Activated T-helper 1 cell treated with anti-CD3 and anti-CD28 coated beads, Interleukin-12 subunit alpha, Interleukin-12 subunit beta, Interleukin-2, Interleukin-4 antibody, amounts not matched to agents 30 ng/mL and 10 ng/mL and 1 ng/mL, durations not matched to agents 14 hours and 24 hours and 36 hours (primary cell): ENCODE measurements around the gene PEMT. TPM values are rescaled to one million over a fixed set of nuclear protein-coding genes. Genes with fewer than 3 reads are reported as not detected.

ENCODE experiments used
- DNase-seq: peaks from one replicate; pipeline ENCODE4 v3.0.0; 2021; ENCODE audit warnings: low spot score
- H3K27ac Mint-ChIP-seq: one replicate; pipeline ENCODE4 v1.8.0; 2021; ENCODE audit warnings: mild to moderate bottlenecking, mixed read lengths
- H3K27me3 Mint-ChIP-seq: one replicate; pipeline ENCODE4 v1.8.0; 2022; ENCODE audit warnings: mild to moderate bottlenecking, moderate library complexity, mixed read lengths; ENCODE audit not compliant: insufficient read depth
- H3K36me3 Mint-ChIP-seq: one replicate; pipeline ENCODE4 v1.8.0; 2021; ENCODE audit warnings: low read depth, mixed read lengths
- H3K4me1 Mint-ChIP-seq: one replicate; pipeline ENCODE4 v1.8.0; 2021; ENCODE audit warnings: low read depth, mixed read lengths
- H3K4me3 Mint-ChIP-seq: one replicate; pipeline ENCODE4 v1.8.0; 2021; ENCODE audit warnings: mild to moderate bottlenecking, moderate library complexity, mixed read lengths
- H3K9me3 Mint-ChIP-seq: one replicate; pipeline ENCODE4 v1.8.0; 2021; ENCODE audit warnings: mixed read lengths
- intact Hi-C: fragments of 100-400 bp; cut with micrococcal nuclease; formaldehyde crosslinking; loops from one replicate; pipeline ENCODE4 v1.15.1; 2024
- total RNA-seq: library from RNA; stranded (reverse); gene quantifications from 2 replicates; pipeline ENCODE4 v1.2.3, GENCODE V29; 2022

PEMT gene
- total RNA-seq, 1 donor from 2014 or later: 45.1 TPM

- no peak overlapping the region for H3K27ac Mint-ChIP-seq
- H3K9me3 Mint-ChIP-seq: no peaks in the 10 kb centered on the region
- H3K4me1 Mint-ChIP-seq: no peaks in the 10 kb centered on the region
- DNase-seq: no peak
- intact Hi-C loops: no loop called here
- no peaks in the 10 kb centered on the region for H3K36me3 Mint-ChIP-seq
- H3K4me3 Mint-ChIP-seq: no peak overlapping the region
- H3K27me3 Mint-ChIP-seq: no peaks in the 10 kb centered on the region
Measured at GRCh38 chr17:17526369-17526768, 65.1 kb downstream of the PEMT start.

GRCh38 chr17:17525956-17526355 is 65.6 kb downstream of the PEMT start:
- DNase-seq: no peak
- Mint-ChIP-seq H3K27me3 (no peaks in the 10 kb centered on the region), H3K36me3 (no peaks in the 10 kb centered on the region), H3K4me3 (no peak overlapping the region), H3K4me1 (no peaks in the 10 kb centered on the region), H3K27ac (no peak overlapping the region), H3K9me3 (no peaks in the 10 kb centered on the region)
- intact Hi-C loops: no loop called here

- Mint-ChIP-seq H3K4me1 (no peaks in the 10 kb centered on the region), H3K27ac (no peak overlapping the region), H3K36me3 (no peaks in the 10 kb centered on the region), H3K9me3 (no peaks in the 10 kb centered on the region), H3K4me3 (no peak overlapping the region), H3K27me3 (no peaks in the 10 kb centered on the region)
- no peak for DNase-seq
- intact Hi-C loops: no loop called here
Measured at GRCh38 chr17:17525311-17525710, 66.2 kb downstream of the PEMT start.

GRCh38 chr17:17523731-17524490 is 67.6 kb downstream of the PEMT start:
- intact Hi-C loops: no loop called here
- Mint-ChIP-seq H3K4me3 (no peak overlapping the region), H3K4me1 (no peaks in the 10 kb centered on the region), H3K27ac (no peak overlapping the region), H3K27me3 (no peaks in the 10 kb centered on the region), H3K36me3 (no peaks in the 10 kb centered on the region), H3K9me3 (no peaks in the 10 kb centered on the region)
- DNase-seq: no peak

- H3K4me3 Mint-ChIP-seq: no peak overlapping the region
- no peaks in the 10 kb centered on the region for H3K36me3 Mint-ChIP-seq
- no peaks in the 10 kb centered on the region for H3K4me1 Mint-ChIP-seq
- no peak for DNase-seq
- no peak overlapping the region for H3K27ac Mint-ChIP-seq
- intact Hi-C loops: no loop called here
- H3K9me3 Mint-ChIP-seq: no peaks in the 10 kb centered on the region
- no peaks in the 10 kb centered on the region for H3K27me3 Mint-ChIP-seq
Measured at GRCh38 chr17:17523001-17523730, 68.3 kb downstream of the PEMT start.

- DNase-seq: no peak
- no peaks in the 10 kb centered on the region for H3K27me3 Mint-ChIP-seq
- no peaks in the 10 kb centered on the region for H3K4me1 Mint-ChIP-seq
- H3K4me3 Mint-ChIP-seq: no peak overlapping the region
- H3K27ac Mint-ChIP-seq: no peak overlapping the region
- no peaks in the 10 kb centered on the region for H3K9me3 Mint-ChIP-seq
- intact Hi-C loops: no loop called here
- no peaks in the 10 kb centered on the region for H3K36me3 Mint-ChIP-seq
Measured at GRCh38 chr17:17520599-17521232, 70.8 kb downstream of the PEMT start.

GRCh38 chr17:17519886-17520285 is 71.6 kb downstream of the PEMT start:
- H3K27ac Mint-ChIP-seq: no peak overlapping the region

GRCh38 chr17:17518951-17519350 is 72.6 kb downstream of the PEMT start:
- H3K27me3 Mint-ChIP-seq: no peaks in the 10 kb centered on the region
- intact Hi-C loops: no loop called here
- no peak overlapping the region for H3K4me3 Mint-ChIP-seq
- H3K36me3 Mint-ChIP-seq: no peaks in the 10 kb centered on the region
- no peaks in the 10 kb centered on the region for H3K4me1 Mint-ChIP-seq
- H3K9me3 Mint-ChIP-seq: no peaks in the 10 kb centered on the region
- no peak for DNase-seq
- H3K27ac Mint-ChIP-seq: no peak overlapping the region

More at GRCh38 chr17:17519886-17520285, 71.6 kb downstream of the PEMT start:
- Mint-ChIP-seq H3K9me3 (no peaks in the 10 kb centered on the region), H3K4me3 (no peak overlapping the region), H3K36me3 (no peaks in the 10 kb centered on the region), H3K4me1 (no peaks in the 10 kb centered on the region), H3K27me3 (no peaks in the 10 kb centered on the region)
- intact Hi-C loops: no loop called here
- no peak for DNase-seq

GRCh38 chr17:17518014-17518413 is 73.5 kb downstream of the PEMT start:
- H3K4me3 Mint-ChIP-seq: no peak overlapping the region
- intact Hi-C loops: no loop called here
- H3K36me3 Mint-ChIP-seq: no peaks in the 10 kb centered on the region
- H3K27ac Mint-ChIP-seq: no peak overlapping the region
- no peaks in the 10 kb centered on the region for H3K27me3 Mint-ChIP-seq
- no peaks in the 10 kb centered on the region for H3K9me3 Mint-ChIP-seq
- H3K4me1 Mint-ChIP-seq: no peaks in the 10 kb centered on the region
- DNase-seq: no peak

- H3K27me3 Mint-ChIP-seq: no peaks in the 10 kb centered on the region
- H3K4me3 Mint-ChIP-seq: no peak overlapping the region
- DNase-seq: no peak
- intact Hi-C loops: no loop called here
- no peaks in the 10 kb centered on the region for H3K36me3 Mint-ChIP-seq
- no peak overlapping the region for H3K27ac Mint-ChIP-seq
- H3K4me1 Mint-ChIP-seq: no peaks in the 10 kb centered on the region
- no peaks in the 10 kb centered on the region for H3K9me3 Mint-ChIP-seq
Measured at GRCh38 chr17:17516941-17517720, 74.4 kb downstream of the PEMT start.

- no peak overlapping the region for H3K27ac Mint-ChIP-seq
- no peak overlapping the region for H3K4me3 Mint-ChIP-seq
- no peaks in the 10 kb centered on the region for H3K9me3 Mint-ChIP-seq
- intact Hi-C loops: no loop called here
- no peaks in the 10 kb centered on the region for H3K36me3 Mint-ChIP-seq
- no peaks in the 10 kb centered on the region for H3K4me1 Mint-ChIP-seq
- DNase-seq: no peak
- no peaks in the 10 kb centered on the region for H3K27me3 Mint-ChIP-seq
Measured at GRCh38 chr17:17515934-17516930, 75.3 kb downstream of the PEMT start.
